ENCODE data around the gene PIEZO1. TPM values are rescaled to one million over a fixed set of nuclear protein-coding genes. Genes with fewer than 3 reads are reported as not detected.
A peak's percentile ranks its signal among the peaks of the same experiment; 100 is the strongest.

The PIEZO1 gene
- total and polyA plus RNA-seq, 9 of the 15 experiments (the other 6 are each of a cell fraction or from before 2014, with no cell fraction given) = 3.6 to 432 (median 131) TPM

GRCh38 chr16:88688013-88688778 lies 96.8 kb downstream of the PIEZO1 start (continued):
- no peak for TF ChIP-seq BRF2 (IDR thresholded peaks at IDR 0.05; ENCODE audit: borderline replicate concordance, insufficient read depth, insufficient read length)
- no peak for TF ChIP-seq ELF2 (CRISPR knock-in tag; IDR thresholded peaks at IDR 0.05)
- peak; percentile 65; the same call in 1 of the 2 replicates for TF ChIP-seq CREB1 (IDR thresholded peaks at IDR 0.05)
- no peak; the same call in 1 of the 2 replicates for TF ChIP-seq CREB1 (CRISPR knock-in tag; IDR thresholded peaks at IDR 0.05)
- TF ChIP-seq SMAD1 (IDR thresholded peaks at IDR 0.05; ENCODE audit: low read depth, low read length, partially characterized antibody) = no peak
- TF ChIP-seq SUPT5H (IDR thresholded peaks at IDR 0.05) = no peak
- TF ChIP-seq ZNF318 (IDR thresholded peaks at IDR 0.05; ENCODE audit: borderline replicate concordance in 1 of 2, low read depth in 1 of 2) = peak in 1 of 2 experiments; percentile 31; a peak in 1 of 4 replicates
- TF ChIP-seq TGIF2 (CRISPR knock-in tag; IDR thresholded peaks at IDR 0.05) = no peak
- no peak for TF ChIP-seq KDM5B (IDR thresholded peaks at IDR 0.05; ENCODE audit: insufficient replicate concordance, low read depth, low read length)
- no peak for TF ChIP-seq ZNF239 (CRISPR knock-in tag; IDR thresholded peaks at IDR 0.05)
